Measurements from ENCODE around the gene NPHP1.
"Not testable (repeated sequence)": the region's sequence is repeated elsewhere in the genome, so short reads cannot be mapped to it uniquely, and the experiment has no call there.

NPHP1 gene

DNA sequence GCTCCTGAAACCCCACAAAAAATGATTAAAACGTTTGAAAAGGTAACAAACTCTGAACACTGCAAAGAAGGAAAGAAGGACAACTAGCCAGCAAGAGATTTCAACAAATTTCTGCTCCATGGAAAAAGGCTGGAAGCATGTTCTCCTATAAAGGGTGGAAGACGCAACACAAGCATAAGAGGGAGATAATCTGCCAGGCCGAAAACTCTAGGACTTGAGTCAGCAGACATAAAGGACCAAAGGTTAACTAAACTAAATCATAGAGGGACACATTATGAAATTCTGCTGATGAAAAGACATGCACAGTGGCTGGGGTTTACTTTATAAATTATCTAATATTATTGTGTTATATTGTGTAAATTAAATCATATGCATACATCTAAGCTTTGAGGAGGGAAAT, 6.8 kb downstream of the NPHP1 start:
- in situ Hi-C loops (cut with MboI; ENCODE audit: low sequenced_read_pairs) = no loop called here

- in situ Hi-C loops (cut with MboI; ENCODE audit: low sequenced_read_pairs) = no loop called here
Measured at GRCh38 chr2:110197452-110197851, 7.4 kb downstream of the NPHP1 start.

GRCh38 chr2:110190169-110190568, 14.6 kb downstream of the NPHP1 start:
- in situ Hi-C loops (cut with MboI; ENCODE audit: low sequenced_read_pairs) = not testable (repeated sequence)

DNA sequence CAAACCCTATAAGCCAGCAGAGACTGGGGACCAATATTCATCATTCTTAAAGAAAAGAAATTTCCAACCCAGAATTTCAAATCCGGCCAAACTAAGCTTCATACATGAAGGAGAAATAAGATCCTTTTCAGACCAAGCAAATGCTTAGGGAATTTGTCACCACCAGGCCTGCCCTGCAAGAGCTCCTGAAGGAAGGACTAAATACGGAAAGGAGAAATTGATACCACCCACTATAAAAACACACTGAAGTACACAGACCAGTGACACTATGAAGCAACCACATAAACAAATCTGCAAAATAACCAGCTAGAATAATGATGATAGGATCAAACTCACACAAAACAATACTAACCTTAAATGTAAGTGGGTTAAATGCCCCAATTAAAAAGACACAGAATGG, 22.4 kb downstream of the NPHP1 start:
- in situ Hi-C loops (cut with MboI; ENCODE audit: low sequenced_read_pairs) = no loop called here

- in situ Hi-C loops (cut with MboI; ENCODE audit: low sequenced_read_pairs) = no loop called here
Measured at GRCh38 chr2:110180036-110180435, 24.8 kb downstream of the NPHP1 start.

DNA sequence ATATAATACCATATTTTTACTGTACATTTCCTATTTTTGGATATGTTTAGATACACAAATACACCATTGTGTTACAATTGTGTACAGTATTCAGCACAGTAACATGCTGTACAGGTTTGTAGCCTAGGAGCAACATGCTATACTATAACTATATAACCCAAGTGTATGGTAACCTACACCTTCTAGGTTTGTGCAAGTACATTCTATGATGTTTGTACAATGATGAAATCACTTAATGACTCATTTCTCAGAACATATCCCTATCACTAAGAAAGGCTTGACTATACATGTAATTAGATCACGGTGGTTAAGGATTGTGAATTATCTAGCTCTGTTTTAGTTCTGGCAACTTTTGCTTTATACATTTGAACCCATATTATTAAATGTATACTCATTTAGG, 31.3 kb downstream of the NPHP1 start:
- in situ Hi-C loops (cut with MboI; ENCODE audit: low sequenced_read_pairs) = no loop called here

- in situ Hi-C loops (cut with MboI; ENCODE audit: low sequenced_read_pairs) = no loop called here
Measured at GRCh38 chr2:110172506-110172905, 32.3 kb downstream of the NPHP1 start.

DNA sequence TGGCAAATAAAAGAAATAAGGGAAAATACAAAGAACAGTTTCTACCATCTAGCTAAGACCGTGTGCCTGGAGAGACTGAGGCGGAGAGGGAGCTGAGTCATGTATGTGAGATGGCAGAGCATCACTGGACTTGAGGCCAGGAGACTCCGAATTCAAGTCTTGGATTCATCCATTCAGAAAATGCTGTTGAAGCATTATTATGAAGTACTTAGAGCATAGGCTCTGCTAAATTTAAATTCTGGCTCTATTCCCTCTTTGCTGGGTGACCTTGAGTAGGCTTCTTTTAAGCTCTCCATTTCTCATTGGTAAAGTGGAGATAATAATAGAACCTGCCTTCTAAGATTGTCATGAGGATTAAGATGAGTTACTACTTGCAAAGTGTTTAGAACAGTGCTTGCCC, 34.7 kb downstream of the NPHP1 start:
- in situ Hi-C loops (cut with MboI; ENCODE audit: low sequenced_read_pairs) = no loop called here

- in situ Hi-C loops (cut with MboI; ENCODE audit: low sequenced_read_pairs) = no loop called here
Measured at GRCh38 chr2:110167326-110168000, 37.4 kb downstream of the NPHP1 start.

DNA sequence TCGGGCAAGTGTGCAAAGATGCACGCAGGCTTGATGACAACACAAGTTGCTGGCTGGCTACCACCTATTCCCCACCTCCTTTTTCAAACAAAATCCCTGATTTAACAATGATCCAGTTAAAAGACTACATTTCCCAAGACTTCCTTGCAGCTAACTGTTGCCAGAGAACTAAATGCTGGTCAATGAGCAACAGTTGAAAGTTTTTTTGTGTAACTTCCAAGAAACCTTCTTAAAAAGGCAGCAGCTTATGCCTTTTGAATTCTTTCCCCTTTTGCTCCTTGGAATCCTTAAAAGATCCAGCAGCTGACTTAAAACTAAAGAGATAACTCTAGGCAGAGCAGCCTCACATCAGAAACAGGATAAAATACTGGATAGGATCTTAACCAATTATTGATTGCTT, 38.5 kb downstream of the NPHP1 start:
- in situ Hi-C loops (cut with MboI; ENCODE audit: low sequenced_read_pairs) = no loop called here

DNA sequence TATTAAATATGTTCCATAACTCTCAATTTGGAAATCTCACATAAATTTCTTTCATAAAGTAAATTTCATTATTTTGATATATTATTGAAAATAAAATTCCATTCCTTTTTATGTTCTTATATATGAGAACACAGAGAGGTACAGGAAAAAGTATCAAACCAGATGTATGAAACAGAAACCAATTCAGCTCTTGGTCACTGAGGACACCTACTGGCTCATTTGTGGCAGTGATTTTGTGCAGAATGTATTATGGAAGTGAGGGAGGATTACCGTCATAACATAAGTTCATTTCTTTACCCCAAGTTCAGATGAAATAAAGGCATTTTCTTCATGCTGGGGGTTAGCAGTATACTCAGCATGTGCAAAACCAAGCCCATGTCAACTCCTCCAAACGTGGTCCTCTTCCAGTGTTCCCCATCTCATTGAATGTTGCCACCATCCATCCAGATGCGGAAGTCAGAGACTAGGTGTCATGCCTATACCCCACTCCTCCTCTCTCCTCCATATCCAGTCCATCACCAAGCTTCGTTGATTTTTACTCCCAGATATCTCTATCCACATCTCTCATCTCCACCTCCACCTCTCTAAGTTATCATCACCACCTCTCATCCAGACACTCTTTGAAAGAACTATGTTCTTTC, 47.5 kb downstream of the NPHP1 start:
- in situ Hi-C loops (cut with MboI; ENCODE audit: low sequenced_read_pairs) = no loop called here

DNA sequence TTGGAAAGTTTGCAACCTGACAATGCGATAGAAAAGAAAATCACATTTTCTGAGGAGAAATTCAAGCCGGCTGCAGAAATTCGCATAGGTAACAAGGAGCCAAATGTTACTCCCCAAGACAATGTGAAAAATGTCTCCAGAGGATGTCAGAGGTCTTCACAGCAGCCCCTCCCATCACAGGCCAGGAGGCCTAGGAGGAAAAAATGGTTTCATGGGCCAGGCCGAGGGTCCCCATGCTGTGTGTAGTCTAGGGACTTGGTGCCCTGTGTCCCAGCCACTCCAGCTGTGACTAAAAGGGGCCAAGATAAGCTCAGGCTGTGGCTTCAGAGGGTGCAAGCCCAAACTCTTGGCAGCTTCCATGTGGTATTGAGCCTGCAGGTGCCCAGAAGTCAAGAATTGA, 50.0 kb downstream of the NPHP1 start:
- in situ Hi-C loops (cut with MboI; ENCODE audit: low sequenced_read_pairs) = not testable (repeated sequence)

GRCh38 chr2:110154188-110154587, 50.6 kb downstream of the NPHP1 start:
- in situ Hi-C loops (cut with MboI; ENCODE audit: low sequenced_read_pairs) = not testable (repeated sequence)

DNA sequence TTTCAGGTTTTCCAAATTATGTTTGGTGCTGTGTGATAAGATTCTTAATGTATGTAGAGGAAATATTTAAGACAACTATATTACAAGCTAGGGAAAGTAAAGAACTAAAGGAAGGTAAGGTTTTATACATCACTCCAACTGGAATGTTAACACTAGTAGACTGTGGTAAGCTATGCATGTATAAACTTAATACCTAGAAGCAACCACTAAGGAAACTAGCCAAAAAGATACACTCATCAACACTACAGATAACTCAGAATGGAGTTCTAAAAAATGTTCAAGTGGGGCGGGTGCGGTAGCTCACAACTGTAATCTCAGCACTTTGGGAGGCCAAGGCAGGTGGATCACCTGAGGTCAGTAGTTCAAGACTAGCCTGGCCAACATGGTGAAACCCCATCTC, 51.4 kb downstream of the NPHP1 start:
- in situ Hi-C loops (cut with MboI; ENCODE audit: low sequenced_read_pairs) = no loop called here

DNA sequence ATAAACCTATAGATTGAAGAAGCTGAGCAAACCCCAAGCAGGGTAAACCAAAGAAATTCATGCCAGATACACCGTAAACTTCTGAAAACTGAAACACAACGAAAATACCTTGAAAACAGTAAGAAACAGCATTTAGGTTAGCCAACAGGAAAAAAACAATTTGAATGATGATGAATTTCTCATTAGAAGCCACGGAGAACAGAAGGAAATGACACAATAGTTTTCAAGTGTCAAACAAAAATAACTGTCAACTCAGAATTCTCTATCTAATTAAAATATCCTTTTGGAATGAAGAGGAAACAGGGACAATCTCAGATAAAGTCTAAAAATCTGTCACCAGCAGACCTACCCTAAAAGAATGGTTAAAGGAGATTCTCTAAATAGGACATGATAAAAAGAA, 51.9 kb downstream of the NPHP1 start:
- in situ Hi-C loops (cut with MboI; ENCODE audit: low sequenced_read_pairs) = no loop called here

DNA sequence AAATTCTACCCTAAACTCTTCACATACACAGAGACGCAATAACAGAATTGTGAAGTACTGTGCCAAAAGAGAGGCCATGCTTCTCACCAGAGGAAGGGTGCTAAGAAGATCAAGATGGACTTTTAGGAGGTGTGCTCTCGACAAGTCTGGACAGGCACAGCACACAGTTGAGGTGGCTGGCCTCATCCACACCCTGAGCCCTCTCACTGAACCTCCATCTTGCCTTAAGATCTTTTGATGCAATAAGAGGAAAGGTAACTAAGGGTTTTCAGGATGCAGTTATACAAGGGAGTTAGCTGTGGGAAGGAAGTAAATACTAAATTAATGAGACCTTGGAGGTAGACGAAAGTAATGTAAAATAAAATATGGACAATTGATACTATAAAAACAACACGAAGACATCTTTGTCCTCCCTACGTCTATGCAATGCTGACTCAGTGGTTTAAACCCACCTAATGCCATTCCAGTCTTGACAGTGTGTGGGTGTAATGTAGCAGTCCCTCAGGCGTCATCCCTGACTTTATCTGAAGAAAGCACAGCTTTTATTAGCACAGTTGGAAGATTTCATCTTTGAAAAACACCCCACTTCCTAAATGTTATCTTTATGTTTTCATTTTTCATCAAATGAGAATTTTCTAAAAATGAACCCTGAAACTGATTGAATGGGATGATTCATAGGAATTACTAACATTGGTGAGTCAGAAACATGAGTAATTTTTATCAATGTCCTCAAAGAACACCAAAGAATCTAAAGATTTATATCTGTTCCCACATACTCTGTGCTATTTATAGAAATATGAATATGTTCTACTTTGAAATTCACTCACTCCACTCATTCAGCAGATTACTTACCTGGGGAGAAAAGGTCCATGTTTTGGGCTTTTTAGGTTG, 55.2 kb downstream of the NPHP1 start:
- in situ Hi-C loops (cut with MboI; ENCODE audit: low sequenced_read_pairs) = no loop called here

DNA sequence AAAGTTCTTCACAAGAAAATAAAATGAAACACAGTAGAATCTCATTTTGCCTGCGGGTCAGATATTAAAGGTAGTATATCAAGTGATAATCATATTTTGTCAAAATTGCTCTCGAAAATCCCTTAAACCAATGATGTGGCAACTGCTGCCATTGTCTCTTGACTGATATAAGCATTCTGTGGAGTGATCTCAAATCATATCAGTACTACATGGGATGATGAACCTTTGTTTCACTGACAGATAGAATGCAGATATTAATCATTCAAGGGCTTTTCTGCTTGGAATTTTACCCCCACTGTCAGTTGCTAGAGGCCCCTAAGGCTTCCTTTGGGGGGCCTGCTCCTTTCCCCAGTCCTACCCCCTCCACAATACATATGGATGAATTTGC, 57.9 kb downstream of the NPHP1 start:
- in situ Hi-C loops (cut with MboI; ENCODE audit: low sequenced_read_pairs) = no loop called here

- in situ Hi-C loops (cut with MboI; ENCODE audit: low sequenced_read_pairs) = no loop called here
Measured at GRCh38 chr2:110146183-110146944, 58.4 kb downstream of the NPHP1 start.

GRCh38 chr2:110143982-110144381, 60.8 kb downstream of the NPHP1 start:
- in situ Hi-C loops (cut with MboI; ENCODE audit: low sequenced_read_pairs) = no loop called here

DNA sequence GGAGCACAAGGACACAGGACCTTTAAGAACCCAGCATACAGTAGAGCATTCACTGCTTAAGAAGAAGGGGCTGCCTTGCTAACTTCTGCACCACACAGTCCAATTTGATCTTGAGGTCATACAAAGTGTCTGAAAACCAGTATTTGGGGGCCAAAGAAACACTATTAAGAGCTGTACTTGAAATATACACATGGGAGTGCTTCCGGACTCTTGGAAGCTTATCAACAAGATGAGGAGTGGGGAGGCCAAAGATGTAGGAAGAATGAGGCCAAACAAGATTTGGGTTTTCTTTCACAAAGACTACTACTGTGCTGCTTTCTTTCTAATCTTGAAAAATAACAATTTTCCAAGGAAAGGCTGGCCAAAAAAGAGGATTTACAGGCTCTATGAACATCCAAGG, 64.4 kb downstream of the NPHP1 start:
- in situ Hi-C loops (cut with MboI; ENCODE audit: low sequenced_read_pairs) = no loop called here

- in situ Hi-C loops (cut with MboI; ENCODE audit: low sequenced_read_pairs) = no loop called here
Measured at GRCh38 chr2:110134025-110134424, 70.8 kb downstream of the NPHP1 start.

Data from HL-60/S4 treated with phorbol 12-myristate 13-acetate at 8.2 ng/mL for 4 days and 3 days (cell line).